SH-SY5Y (cell line): ENCODE data around the gene PIR.

Experiments used
- GATA2 ChIP-seq: IDR thresholded peaks from 2 replicates; pipeline ENCODE4 v1.6.1; 2011; ENCODE audit warnings: mild to moderate bottlenecking, low read depth, low read length
- GATA3 ChIP-seq: IDR thresholded peaks from 2 replicates; pipeline ENCODE4 v1.6.1; 2011; ENCODE audit warnings: low read depth, mild to moderate bottlenecking, low read length, moderate library complexity

DNA sequence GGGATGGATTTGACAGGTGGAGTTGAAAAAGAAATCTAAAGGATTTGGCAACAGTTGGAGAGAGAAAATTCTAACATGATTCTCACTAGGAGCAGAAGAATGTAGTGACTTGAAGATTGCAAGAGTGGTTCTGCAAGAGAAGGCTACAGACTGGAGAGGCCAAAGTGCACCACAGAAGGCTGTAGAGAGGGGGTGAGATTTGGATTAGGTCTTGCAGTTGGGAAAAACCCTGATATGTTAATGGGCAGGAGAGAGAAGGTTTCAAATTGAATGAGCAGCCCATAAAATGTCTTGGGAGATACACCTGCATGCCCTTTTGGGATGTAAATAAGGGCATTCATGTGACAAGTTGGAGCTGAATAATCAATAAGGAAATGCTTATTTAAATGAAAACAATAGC, 94.3 kb downstream of the PIR start:
- TF ChIP-seq GATA2 (no peak), GATA3 (no peak)
